ENCODE results near the gene SHLD1. TPM values are rescaled to one million over a fixed set of nuclear protein-coding genes. Genes with fewer than 3 reads are reported as not detected.

The SHLD1 gene
- total and polyA plus RNA-seq, 7 donors, result 0.99 to 18.7 (median 5.4) TPM

GRCh38 chr20:5865604-5866003, 115.4 kb downstream of the SHLD1 start:
- H3K4me1 ChIP-seq, result peaks cover 0 to 10% (median 4%) of the 10 kb centered on the region in 4 donors
- WGBS, 2 donors, result 96 to 99% methylated on average over 2 of the region's 2 CpGs
- intact Hi-C loops (cut with DNase I), result no loop called here

GRCh38 chr20:5870568-5870981, 120.4 kb downstream of the SHLD1 start:
- no peak for DNase-seq
- Histone ChIP-seq H3K27ac (no peak overlapping the region), H3K4me3 (no peak overlapping the region), H3K27me3 (no peaks in the 10 kb centered on the region), H3K9me3 (no peaks in the 10 kb centered on the region), H3K36me3 (no peaks in the 10 kb centered on the region), H3K4me1 (no peaks in the 10 kb centered on the region)
- intact Hi-C loops (cut with DNase I), result no loop called here
- 91 to 92% methylated on average over 4 of the region's 4 CpGs for WGBS, 2 donors
- no peak for TF ChIP-seq POLR2AphosphoS5 (IDR thresholded peaks at IDR 0.05)
- TF ChIP-seq, protein P1, sequence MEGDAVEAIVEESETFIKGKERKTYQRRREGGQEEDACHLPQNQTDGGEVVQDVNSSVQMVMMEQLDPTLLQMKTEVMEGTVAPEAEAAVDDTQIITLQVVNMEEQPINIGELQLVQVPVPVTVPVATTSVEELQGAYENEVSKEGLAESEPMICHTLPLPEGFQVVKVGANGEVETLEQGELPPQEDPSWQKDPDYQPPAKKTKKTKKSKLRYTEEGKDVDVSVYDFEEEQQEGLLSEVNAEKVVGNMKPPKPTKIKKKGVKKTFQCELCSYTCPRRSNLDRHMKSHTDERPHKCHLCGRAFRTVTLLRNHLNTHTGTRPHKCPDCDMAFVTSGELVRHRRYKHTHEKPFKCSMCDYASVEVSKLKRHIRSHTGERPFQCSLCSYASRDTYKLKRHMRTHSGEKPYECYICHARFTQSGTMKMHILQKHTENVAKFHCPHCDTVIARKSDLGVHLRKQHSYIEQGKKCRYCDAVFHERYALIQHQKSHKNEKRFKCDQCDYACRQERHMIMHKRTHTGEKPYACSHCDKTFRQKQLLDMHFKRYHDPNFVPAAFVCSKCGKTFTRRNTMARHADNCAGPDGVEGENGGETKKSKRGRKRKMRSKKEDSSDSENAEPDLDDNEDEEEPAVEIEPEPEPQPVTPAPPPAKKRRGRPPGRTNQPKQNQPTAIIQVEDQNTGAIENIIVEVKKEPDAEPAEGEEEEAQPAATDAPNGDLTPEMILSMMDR (IDR thresholded peaks at IDR 0.05), result no peak
- TF ChIP-seq POLR2A (IDR thresholded peaks at IDR 0.05), result no peak
- no peak for TF ChIP-seq EP300 (IDR thresholded peaks at IDR 0.05)

More at GRCh38 chr20:5865604-5866003, 115.4 kb downstream of the SHLD1 start:
- Histone ChIP-seq H3K36me3 (no peaks in the 10 kb centered on the region), H3K4me3 (no peak overlapping the region), H3K9me3 (no peaks in the 10 kb centered on the region), H3K27me3 (no peaks in the 10 kb centered on the region), H3K27ac (no peak overlapping the region)
- TF ChIP-seq POLR2AphosphoS5 (IDR thresholded peaks at IDR 0.05), result no peak
- TF ChIP-seq EP300 (IDR thresholded peaks at IDR 0.05), result no peak
- TF ChIP-seq, protein P1 (IDR thresholded peaks at IDR 0.05), result no peak
- TF ChIP-seq POLR2A (IDR thresholded peaks at IDR 0.05), result no peak
- DNase-seq, result no peak

GRCh38 chr20:5871459-5872410, 121.5 kb downstream of the SHLD1 start:
- no peak for DNase-seq
- Histone ChIP-seq H3K4me1 (no peaks in the 10 kb centered on the region), H3K36me3 (no peaks in the 10 kb centered on the region), H3K9me3 (no peaks in the 10 kb centered on the region), H3K27ac (no peak overlapping the region), H3K4me3 (no peak overlapping the region), H3K27me3 (no peaks in the 10 kb centered on the region)
- intact Hi-C loops (cut with DNase I), result no loop called here
- WGBS, 2 donors, result 69 to 76% methylated on average over 6 of the region's 6 CpGs
- no peak for TF ChIP-seq EP300 (IDR thresholded peaks at IDR 0.05)
- no peak for TF ChIP-seq POLR2AphosphoS5 (IDR thresholded peaks at IDR 0.05)
- TF ChIP-seq POLR2A (IDR thresholded peaks at IDR 0.05), result no peak
- TF ChIP-seq, protein P1 (IDR thresholded peaks at IDR 0.05), result no peak

- no peaks in the 10 kb centered on the region for H3K4me1 ChIP-seq
- intact Hi-C loops (cut with DNase I), result no loop called here
- no peak overlapping the region for H3K27ac ChIP-seq
- TF ChIP-seq POLR2A (IDR thresholded peaks at IDR 0.05) (no peak), POLR2AphosphoS5 (IDR thresholded peaks at IDR 0.05) (no peak)
- TF ChIP-seq, protein P1 (IDR thresholded peaks at IDR 0.05), result no peak
- 92 to 93% methylated on average over 4 of the region's 4 CpGs for WGBS, 2 donors
- DNase-seq, result no peak
- H3K9me3 ChIP-seq, result no peaks in the 10 kb centered on the region
- no peaks in the 10 kb centered on the region for H3K27me3 ChIP-seq
- no peaks in the 10 kb centered on the region for H3K36me3 ChIP-seq
- H3K4me3 ChIP-seq, result no peak overlapping the region
These were observed 126.9 kb downstream of the SHLD1 start for GRCh38 chr20:5877128-5877527.

Measured in sigmoid colon (tissue), 7 donors.